Limb (tissue), 2 donors: ENCODE results near the gene MGAT4A.

Source experiments
- DNase-seq, 2 donors: peaks; one replicate each; pipeline ENCODE4 v3.0.0-alpha.2; 2016; ENCODE audit errors: extremely low spot score in 2 of 2

MGAT4A gene

DNA sequence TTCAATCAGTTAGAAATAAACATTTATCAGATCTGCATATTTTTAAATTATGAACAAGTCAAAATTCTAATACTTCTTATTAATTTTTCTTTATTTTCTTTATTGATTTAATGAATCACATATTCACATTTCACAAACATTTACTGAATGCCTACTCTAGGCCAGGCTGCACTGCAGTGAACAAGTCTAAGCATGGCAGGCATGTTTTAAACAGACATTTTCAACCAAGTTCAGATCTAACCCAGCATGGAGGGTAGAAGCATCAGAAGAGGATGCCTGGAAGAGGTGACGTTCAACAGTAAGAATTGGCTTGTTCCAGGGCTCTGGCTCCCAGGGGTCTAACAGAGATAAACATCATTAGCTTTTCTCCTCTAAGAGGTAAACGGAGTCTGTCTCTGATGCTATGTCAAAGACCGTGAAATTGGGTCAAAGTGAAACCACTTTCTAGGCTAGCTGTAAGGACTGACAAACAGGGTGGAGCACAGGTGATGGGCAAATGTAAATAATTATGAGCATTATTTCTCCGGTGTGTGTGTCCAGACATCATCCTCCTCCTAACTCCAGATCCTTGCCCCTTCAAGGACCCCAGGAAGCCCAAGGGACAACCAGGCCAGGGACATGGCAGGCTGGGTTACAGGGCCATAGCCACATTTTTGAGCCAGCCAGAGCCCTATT is 72.0 kb downstream of the MGAT4A start:
- DNase-seq, result no peak

DNA sequence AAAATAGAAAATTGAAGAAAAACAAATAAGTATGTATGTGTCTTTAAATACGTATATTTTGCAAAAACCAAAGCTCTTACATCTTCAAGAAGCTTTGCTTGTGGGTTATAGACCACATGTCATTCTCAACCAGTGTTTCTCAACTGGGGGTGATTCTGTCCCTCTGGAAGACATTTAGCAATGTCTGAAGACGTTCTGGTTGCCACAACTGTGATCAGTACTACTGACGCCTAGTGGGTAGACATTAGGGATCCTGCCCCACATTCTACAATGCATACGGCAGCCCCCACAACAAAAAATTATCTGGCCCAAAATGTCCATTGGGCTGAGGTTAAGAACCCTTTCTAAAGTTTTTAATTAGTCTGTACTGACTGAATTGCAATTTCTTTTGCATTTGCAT is 74.1 kb downstream of the MGAT4A start:
- DNase-seq, result no peak

DNA sequence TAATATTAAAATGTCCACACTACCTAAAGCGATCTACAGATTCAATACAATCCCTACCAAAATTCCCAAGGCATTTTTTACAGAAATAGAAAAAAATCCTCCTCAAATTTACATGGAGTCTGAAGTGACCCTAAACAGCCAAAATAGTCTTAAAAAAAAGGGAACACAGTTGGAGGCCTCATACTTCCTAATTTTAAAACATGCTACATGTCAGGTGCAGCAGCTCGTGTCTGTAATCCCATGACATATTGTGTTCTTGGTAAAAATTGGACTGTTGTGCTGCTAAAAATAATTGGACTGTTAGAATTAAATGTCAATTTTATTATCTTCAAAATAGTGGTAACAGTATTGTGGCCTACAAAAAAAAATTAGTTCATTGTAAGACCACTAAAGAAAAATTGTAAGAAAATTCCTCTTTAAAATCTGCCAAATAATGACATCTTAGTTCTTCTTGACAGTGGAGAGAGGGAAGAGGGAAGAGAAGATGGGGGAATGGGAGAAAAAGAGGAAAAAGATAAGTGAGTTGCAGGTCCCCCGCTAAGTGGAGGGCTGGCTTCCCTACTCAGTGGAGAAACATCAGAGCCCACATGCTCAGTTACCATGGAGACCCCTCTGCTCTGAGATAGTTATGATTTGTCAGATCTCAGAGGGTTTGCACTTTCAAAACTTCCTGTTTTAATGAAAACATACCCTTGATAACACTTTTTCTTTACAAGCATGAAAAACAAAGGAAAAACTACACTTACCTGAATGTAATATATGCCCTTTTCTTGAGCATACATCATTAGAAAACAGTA is 76.0 kb downstream of the MGAT4A start:
- DNase-seq, result no peak

DNA sequence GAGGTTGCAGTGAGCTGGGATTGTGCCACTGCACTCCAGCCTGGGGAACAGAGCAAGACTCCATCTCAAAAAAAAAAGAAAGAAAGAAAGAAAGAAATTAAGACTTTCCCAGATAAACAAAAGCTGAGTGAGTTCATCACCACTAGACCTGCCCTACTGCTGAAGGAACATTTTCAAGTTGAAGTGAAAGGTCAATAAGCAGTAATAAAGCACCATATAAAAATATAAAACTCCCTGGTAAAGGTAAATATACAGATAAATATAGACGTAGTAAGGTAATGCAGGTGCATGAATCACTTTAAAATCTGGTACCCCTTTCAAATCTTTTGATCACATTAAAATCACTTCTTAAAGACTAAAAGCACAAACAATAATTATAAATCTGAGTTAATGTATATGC is 79.9 kb downstream of the MGAT4A start:
- no peak for DNase-seq

DNA sequence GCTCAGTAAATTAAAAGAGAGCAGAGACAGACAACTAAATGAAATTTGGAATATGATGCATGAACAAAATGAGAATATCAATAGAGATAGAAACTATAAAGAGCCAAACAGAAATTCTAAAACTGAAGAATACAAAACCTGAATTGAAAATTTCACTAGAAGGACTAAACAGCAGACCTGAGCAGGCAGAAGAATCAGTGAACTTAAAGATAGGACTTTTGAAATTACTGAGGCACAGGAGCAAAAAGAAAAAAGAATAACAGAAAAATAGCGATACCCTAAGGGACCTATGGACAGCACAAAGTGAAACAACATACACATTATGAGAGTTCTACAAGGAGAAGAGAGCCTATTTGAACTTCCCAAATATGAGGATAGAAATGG is 80.9 kb downstream of the MGAT4A start:
- DNase-seq, result no peak

GRCh38 chr2:98649135-98649991 is 81.6 kb downstream of the MGAT4A start:
- DNase-seq, result peak; percentile 83 to 88

- no peak for DNase-seq
Measured at GRCh38 chr2:98648451-98648850, 82.5 kb downstream of the MGAT4A start.

GRCh38 chr2:98647636-98648035 is 83.3 kb downstream of the MGAT4A start:
- no peak for DNase-seq

DNA sequence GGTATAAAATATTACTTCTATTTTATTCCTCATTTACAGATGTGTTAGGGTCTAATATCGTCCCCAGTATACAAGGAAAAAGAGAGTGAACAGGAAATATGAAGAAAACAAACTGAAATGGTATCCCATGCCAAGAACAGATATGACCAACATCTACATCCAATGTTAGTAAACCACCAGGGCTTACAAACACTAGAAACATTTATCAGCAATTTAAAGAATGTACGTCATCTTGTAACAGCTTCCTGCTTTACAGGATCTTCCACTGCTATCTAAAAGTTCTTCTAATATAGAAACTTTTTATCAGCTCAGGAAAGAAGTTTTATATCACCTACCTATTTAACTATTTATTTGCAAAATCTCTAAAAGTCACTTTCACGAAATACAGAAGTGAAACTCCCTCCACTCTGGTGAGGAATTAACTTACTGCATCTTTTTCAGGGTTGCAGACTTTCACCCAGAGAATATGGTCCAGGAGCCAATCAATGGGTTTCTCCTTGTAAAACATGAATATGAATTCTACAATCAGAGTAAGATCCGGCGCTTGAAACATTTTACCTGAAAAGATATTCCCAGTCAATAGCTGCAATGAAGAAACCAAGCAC is 87.3 kb downstream of the MGAT4A start:
- DNase-seq, result no peak

GRCh38 chr2:98637401-98638147 is 93.4 kb downstream of the MGAT4A start:
- no peak for DNase-seq

DNA sequence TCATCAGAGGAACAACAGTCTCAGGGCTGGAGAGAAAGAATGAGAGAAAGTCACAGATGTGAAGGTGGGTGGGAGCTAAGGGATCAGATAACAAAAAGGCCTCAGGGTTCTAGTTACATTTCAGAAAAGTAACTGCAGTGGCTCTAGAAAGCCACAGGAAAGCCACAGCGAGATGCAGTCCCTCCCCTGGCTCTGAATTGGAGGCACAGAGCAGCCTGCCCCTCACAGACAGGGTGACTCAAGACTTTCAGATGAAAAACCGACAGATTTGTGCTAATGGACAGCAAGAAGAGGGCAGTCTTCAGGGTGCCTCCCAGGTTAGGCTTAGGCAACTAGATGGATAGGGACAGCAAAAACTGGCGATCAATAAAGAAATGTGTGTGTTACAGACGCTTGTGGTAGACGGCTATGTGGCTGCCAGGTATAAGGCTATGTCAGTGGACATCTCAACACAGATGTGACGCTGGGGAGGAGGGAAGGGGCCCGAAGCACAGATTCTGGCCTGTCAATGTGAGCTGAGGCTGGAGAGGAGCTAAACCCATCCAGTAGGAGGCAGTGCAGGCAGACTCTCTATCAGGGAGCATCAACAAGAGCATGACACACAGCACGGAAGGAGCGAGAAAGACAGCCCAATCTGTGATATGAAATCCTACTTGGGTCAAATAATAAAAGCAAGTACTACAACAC is 96.4 kb downstream of the MGAT4A start:
- DNase-seq, result no peak

DNA sequence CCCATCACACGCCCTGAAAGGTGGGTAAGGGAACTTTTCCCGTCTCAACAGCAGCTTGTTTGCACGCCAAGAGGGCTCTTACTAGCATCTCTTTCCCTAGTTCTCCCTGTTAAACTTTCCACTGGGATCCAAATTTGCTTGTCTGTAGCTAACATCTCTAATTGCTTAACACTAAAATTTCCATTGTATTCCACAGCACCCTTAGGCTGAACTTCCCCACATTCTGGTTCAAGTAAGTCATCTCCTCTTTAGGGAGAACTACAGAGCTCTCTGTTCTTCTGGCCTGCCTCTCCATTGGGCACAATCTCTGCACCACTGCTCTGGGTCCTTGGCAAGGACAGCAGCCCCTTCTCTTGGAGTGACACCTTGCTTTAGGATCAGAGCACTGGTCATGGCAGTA is 98.6 kb downstream of the MGAT4A start:
- DNase-seq, result no peak

DNA sequence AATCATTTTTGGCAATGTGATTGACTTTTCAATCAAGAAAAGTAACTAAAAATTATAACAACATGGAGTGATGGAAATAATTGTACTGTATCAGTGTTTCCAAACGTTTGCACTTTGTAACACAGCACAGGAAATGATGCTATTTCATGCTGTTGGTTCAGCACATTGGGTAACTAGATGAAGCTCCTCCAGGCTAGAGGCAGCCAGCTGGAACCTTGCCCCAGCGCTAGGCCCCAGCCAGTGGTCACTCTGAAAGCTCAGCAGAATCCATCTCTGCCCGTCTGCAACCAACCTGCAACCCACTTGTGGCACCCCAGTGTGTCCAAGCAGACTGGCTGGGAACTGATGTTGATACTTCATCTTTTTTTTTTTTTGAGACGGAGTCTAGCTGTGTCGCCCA is 107.3 kb downstream of the MGAT4A start:
- no peak for DNase-seq

DNA sequence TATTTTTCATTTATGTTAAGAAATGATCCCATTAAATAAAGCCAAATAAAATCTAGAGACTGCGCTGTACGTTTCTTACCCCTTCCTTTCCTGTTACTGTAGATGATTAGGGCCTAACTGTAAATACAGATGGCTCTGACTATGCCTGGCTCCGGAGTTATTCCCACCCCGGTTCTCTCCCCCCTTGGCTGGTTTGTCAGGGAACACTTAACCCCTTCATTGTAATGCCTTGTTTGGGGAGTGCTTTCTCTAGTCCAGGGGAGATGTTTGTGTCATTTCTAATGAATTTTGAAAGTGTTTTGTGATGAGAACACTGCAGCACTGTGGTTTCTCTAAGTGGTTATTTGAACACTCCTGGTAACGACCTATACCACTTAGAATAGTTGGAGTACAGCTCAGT is 113.8 kb downstream of the MGAT4A start:
- DNase-seq, result no peak

DNA sequence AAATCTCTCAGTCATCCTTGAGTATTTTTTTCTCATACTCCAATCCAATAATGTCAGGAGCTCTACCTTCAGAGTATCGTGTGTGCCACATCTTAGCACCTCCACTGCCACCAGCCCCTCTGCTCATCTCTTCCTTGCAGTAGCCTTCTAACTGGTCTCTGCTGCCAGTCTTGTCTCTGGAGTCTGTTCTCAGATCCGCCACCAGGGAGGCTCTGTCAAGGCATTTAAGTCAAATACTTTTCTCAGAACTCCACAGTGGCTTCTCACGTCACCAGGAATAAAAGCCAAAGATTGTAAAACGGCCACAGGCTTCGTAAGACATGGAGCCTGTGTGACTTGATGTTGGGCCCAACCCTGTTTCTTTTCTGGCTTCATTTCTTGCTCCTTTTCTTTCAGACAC is 115.5 kb downstream of the MGAT4A start:
- DNase-seq, result no peak

DNA sequence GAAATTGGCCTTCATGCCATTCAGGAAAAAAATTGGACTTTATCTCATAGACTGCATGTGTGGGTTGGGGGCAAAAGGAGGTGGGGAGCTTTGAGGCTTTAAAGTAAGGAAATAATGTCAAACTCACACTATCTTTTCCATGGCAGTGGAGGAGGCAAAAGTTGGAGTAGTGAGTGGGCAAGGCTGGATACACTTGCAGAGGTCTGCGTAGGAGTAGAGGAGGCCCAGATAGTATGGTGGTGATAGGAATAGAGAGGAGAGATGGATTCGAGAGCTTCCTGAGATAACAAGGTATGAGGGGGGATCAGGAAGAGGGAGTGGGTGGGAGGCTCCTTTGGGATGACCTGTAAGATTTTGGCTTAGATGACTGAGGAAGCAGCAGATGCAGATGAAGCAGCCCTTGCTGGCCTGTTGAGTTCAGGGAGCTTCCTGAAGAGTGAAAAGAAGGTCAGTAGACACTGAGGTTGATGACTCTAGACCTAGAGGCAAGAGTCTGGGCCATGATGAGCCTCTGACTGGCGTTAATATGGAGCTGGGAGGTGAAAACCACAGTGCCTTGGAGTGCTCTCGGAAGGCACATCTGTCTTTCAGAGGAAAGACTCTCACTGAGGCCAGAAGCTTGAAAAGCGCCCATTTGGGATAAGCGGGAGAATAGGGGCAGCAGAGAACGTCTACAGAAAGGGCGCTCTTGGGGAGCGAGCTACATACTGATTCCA is 116.8 kb downstream of the MGAT4A start:
- DNase-seq, result no peak

DNA sequence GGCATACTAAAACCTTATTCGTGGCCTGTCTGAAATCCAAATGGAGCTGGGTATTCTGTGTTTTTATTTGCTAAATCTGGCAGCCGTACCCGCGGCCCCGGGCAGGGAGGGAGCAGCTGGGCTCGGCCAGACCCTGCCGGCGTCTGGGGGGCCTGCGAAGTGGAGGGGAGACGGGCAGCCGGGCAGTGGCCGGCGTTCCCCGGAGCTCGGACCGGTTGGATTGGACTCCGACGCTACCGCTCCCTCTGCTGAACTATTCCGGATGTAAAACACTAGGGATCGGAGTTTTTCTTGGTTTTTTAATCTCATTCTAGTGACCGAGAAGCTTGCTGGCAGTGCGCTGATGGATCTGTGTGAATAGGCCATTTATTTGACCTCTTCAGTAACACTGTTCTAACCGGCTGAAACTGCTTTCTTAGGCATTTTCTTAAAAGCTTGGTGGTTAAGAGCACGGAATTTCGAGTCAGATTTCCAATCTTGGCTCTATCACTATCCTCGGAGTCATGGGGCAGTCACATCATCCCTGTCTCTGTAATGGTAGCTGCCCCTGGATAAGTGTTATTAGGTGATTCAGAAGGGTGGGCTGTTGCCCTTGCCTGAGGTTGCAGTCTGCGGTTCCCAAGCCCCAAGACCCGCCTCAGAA is 121.8 kb downstream of the MGAT4A start:
- peak in 1 of 2 donors; percentile 63 for DNase-seq

DNA sequence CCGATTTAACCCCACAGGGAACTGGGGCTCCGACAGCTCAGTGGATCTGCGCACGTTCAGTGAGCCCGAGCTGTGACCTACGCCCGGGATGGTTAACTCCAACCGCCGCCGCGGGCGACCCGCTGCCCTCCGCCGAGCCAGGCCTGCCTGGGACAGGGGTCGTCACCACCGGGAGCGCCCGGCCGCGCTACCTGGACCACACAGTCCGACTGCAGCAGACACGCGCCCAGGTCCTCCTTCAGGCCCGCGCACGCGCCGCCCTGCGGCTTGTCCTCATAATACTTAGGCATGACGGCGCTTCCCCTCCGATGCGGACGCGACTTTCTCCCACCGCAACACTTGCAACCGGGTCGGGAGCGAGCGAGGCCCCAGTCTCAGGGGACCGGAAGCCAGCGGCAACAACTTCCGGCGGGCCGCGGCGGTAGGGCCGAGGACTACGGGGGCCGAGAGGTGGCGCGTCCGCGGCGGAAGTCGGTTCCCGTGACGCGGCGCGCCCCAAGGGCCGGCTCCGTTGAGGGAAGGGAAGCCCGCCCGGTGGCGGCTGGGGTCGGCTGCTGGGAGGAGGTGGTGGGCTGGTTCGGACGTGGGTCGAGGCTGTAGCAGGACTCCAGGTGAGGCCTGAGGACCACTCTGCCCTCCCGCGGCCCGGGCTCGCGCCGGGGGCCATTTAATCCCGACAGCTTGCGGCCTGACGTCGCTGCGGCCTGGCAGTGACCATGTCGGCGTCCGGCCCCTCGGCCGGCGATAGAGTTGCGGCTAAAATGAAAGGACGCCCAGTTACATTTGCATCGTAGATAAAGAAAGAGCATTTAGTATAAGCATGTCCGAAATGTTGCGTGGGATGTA is 122.6 kb downstream of the MGAT4A start, which contains the start of the genes COA5 and UNC50:
COA5 (minus strand) TSS at position 397 of the 846 bp plus-strand sequence; CDS start at position 290, 107 bp downstream.
UNC50 (plus strand) TSS at position 474 of the 846 bp plus-strand sequence. CDS start 1,171 bp downstream, outside the sequence.
- DNase-seq, result peak; percentile 88 to 94
